ENCODE measurements around the gene EID2B.

DNA sequence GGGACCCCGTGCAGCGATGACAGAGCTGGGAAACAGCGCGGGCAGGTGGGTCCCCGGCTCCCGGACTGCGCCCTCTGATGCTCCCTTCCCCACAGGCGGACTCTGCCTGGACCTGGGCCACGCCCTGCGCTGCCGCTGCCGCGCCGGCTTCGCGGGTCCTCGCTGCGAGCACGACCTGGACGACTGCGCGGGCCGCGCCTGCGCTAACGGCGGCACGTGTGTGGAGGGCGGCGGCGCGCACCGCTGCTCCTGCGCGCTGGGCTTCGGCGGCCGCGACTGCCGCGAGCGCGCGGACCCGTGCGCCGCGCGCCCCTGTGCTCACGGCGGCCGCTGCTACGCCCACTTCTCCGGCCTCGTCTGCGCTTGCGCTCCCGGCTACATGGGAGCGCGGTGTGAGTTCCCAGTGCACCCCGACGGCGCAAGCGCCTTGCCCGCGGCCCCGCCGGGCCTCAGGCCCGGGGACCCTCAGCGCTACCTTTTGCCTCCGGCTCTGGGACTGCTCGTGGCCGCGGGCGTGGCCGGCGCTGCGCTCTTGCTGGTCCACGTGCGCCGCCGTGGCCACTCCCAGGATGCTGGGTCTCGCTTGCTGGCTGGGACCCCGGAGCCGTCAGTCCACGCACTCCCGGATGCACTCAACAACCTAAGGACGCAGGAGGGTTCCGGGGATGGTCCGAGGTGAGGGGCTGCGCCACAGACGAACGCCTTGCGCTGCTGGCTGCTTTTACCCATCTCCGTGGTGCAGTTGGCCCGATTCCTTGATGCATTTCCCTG lies 25.5 kb downstream of the EID2B start:
- TF ChIP-seq, protein P1, sequence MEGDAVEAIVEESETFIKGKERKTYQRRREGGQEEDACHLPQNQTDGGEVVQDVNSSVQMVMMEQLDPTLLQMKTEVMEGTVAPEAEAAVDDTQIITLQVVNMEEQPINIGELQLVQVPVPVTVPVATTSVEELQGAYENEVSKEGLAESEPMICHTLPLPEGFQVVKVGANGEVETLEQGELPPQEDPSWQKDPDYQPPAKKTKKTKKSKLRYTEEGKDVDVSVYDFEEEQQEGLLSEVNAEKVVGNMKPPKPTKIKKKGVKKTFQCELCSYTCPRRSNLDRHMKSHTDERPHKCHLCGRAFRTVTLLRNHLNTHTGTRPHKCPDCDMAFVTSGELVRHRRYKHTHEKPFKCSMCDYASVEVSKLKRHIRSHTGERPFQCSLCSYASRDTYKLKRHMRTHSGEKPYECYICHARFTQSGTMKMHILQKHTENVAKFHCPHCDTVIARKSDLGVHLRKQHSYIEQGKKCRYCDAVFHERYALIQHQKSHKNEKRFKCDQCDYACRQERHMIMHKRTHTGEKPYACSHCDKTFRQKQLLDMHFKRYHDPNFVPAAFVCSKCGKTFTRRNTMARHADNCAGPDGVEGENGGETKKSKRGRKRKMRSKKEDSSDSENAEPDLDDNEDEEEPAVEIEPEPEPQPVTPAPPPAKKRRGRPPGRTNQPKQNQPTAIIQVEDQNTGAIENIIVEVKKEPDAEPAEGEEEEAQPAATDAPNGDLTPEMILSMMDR (conservative IDR thresholded peaks at IDR 0.05; ENCODE audit: low read depth, low read length): no peak
- TF ChIP-seq EZH2 (IDR thresholded peaks at IDR 0.05; ENCODE audit: borderline replicate concordance, low read depth, low read length, poor library complexity, severe bottlenecking): no peak

Data from A673 (cell line).